Prostate gland (tissue), 2 donors: Measurements from ENCODE around the gene SAMD4A. TPM values are rescaled to one million over a fixed set of nuclear protein-coding genes. Genes with fewer than 3 reads are reported as not detected.
"Not testable (repeated sequence)": the region's sequence is repeated elsewhere in the genome, so short reads cannot be mapped to it uniquely, and the experiment has no call there.

Experiments
- DNase-seq: peaks from one replicate; pipeline ENCODE4 v3.0.0-alpha.2; 2019; ENCODE audit warnings: low spot score
- H3K27ac ChIP-seq, 2 donors: fragments of 200-600 bp; sonication (generic); 2 replicates each; pipeline ENCODE4 v1.5.1; 2017 to 2019
- H3K27me3 ChIP-seq: fragments of 200-600 bp; sonication (generic); replicated peaks from 2 replicates; pipeline ENCODE4 v1.5.1; 2019; ENCODE audit not compliant: insufficient read depth
- H3K36me3 ChIP-seq, 2 donors: fragments of 200-600 bp; sonication (generic); 1 replicate in 1 of 2; 2 replicates in 1 of 2; pipeline versions ENCODE4 v1.5.1 to v1.8.1; 2017 to 2019
- H3K4me1 ChIP-seq: fragments of 200-600 bp; sonication (generic); replicated peaks from 2 replicates; pipeline ENCODE4 v1.5.1; 2019
- H3K4me3 ChIP-seq, 2 donors: fragments of 200-600 bp; sonication (generic); 2 replicates each; pipeline ENCODE4 v1.5.1; 2017 to 2019
- H3K9me3 ChIP-seq: fragments of 200-600 bp; sonication (generic); 2 replicates; pipeline ENCODE4 v1.5.1; 2017
- CTCF ChIP-seq, 4 experiments: fragments of 200-600 bp in 2 of 4; fragments of 450-650 bp in 2 of 4; sonication (generic) in 2 of 4; IDR thresholded peaks; 1 replicate in 3 of 4; 2 replicates in 1 of 4; pipeline ENCODE4 v1.5.1; 2016 to 2019; ENCODE audit warnings: antibody characterized with exemption in 4 of 4, mild to moderate bottlenecking in 2 of 4, moderate library complexity in 2 of 4
- POLR2A ChIP-seq: fragments of 450-650 bp; IDR thresholded peaks from one replicate; pipeline ENCODE4 v1.6.1; 2016; ENCODE audit warnings: antibody characterized with exemption, mild to moderate bottlenecking
- POLR2AphosphoS5 ChIP-seq: sonication (generic); formaldehyde crosslinking; IDR thresholded peaks from one replicate; pipeline ENCODE4 v1.6.1; 2017; ENCODE audit warnings: antibody characterized with exemption
- WGBS: methylation state at CpG from one replicate; pipeline ENCODE4 v1.1.5; 2018; 5-methylcytosine and 5-hydroxymethylcytosine counted together
- intact Hi-C: fragments of 100-400 bp; cut with DNase I; formaldehyde crosslinking; loops from one replicate; pipeline ENCODE4 v1.14.2; 2022
- total RNA-seq, 2 donors: library from RNA; depleted of rRNA; stranded (reverse); fragments of >200 nt; gene quantifications; one replicate each; pipeline ENCODE4 v1.1.0, GENCODE V29; 2016

Gene SAMD4A
- total RNA-seq, 2 donors from 2014 or later: 18.1 to 38.5 TPM

- no peaks in the 10 kb centered on the region for H3K36me3 ChIP-seq
- TF ChIP-seq POLR2AphosphoS5 (no peak), POLR2A (no peak), CTCF (IDR thresholded peaks at IDR 0.05) (no peak)
- H3K9me3 ChIP-seq: no peaks in the 10 kb centered on the region
- no peak overlapping the region for H3K4me3 ChIP-seq
- H3K27me3 ChIP-seq: no peaks in the 10 kb centered on the region
- no peak overlapping the region for H3K27ac ChIP-seq
- DNase-seq: no peak
- intact Hi-C loops: no loop called here
- H3K4me1 ChIP-seq: no peaks in the 10 kb centered on the region
These were observed 54.8 kb downstream of the SAMD4A start for GRCh38 chr14:54621686-54622085.

- H3K27me3 ChIP-seq: no peaks in the 10 kb centered on the region
- no peak for TF ChIP-seq CTCF (IDR thresholded peaks at IDR 0.05)
- no peaks in the 10 kb centered on the region for H3K9me3 ChIP-seq
- intact Hi-C loops: no loop called here
- no peaks in the 10 kb centered on the region for H3K4me1 ChIP-seq
- 93% methylated on average over 9 of the region's 9 CpGs for WGBS
- no peak overlapping the region for H3K4me3 ChIP-seq
- H3K27ac ChIP-seq: no peak overlapping the region
- DNase-seq: no peak
- H3K36me3 ChIP-seq: no peaks in the 10 kb centered on the region
These were observed 55.4 kb downstream of the SAMD4A start for GRCh38 chr14:54622192-54622958.

GRCh38 chr14:54623279-54624004 lies 56.5 kb downstream of the SAMD4A start:
- TF ChIP-seq CTCF (IDR thresholded peaks at IDR 0.05) (no peak), POLR2A (no peak), POLR2AphosphoS5 (no peak)
- H3K9me3 ChIP-seq: no peaks in the 10 kb centered on the region
- 100% methylated on average over 1 of the region's 1 CpG for WGBS
- intact Hi-C loops: no loop called here
- DNase-seq: no peak
- H3K27ac ChIP-seq: no peak overlapping the region
- H3K4me1 ChIP-seq: no peaks in the 10 kb centered on the region
- H3K36me3 ChIP-seq: no peaks in the 10 kb centered on the region
- no peak overlapping the region for H3K4me3 ChIP-seq
- no peaks in the 10 kb centered on the region for H3K27me3 ChIP-seq

- H3K36me3 ChIP-seq, H3K27ac ChIP-seq, H3K4me3 ChIP-seq, H3K4me1 ChIP-seq, H3K9me3 ChIP-seq, H3K27me3 ChIP-seq, intact Hi-C loops, DNase-seq: not testable (repeated sequence)
- 91% methylated on average over 19 of the region's 19 CpGs for WGBS
These were observed 57.1 kb downstream of the SAMD4A start for GRCh38 chr14:54624005-54624358.

GRCh38 chr14:54625112-54625511 lies 58.2 kb downstream of the SAMD4A start:
- no peaks in the 10 kb centered on the region for H3K36me3 ChIP-seq
- no peaks in the 10 kb centered on the region for H3K27me3 ChIP-seq
- intact Hi-C loops: no loop called here
- WGBS: 61% methylated on average over 5 of the region's 5 CpGs
- H3K4me1 ChIP-seq: no peaks in the 10 kb centered on the region
- no peak overlapping the region for H3K4me3 ChIP-seq
- TF ChIP-seq POLR2AphosphoS5 (no peak), POLR2A (no peak), CTCF (IDR thresholded peaks at IDR 0.05) (no peak)
- DNase-seq: no peak
- H3K9me3 ChIP-seq: no peaks in the 10 kb centered on the region
- no peak overlapping the region for H3K27ac ChIP-seq
